ENCODE measurements around the gene MAGEA4. TPM values are rescaled to one million over a fixed set of nuclear protein-coding genes. Genes with fewer than 3 reads are reported as not detected.

Gene MAGEA4
- total RNA-seq, 1 experiment from 2014 or later: not detected

DNA sequence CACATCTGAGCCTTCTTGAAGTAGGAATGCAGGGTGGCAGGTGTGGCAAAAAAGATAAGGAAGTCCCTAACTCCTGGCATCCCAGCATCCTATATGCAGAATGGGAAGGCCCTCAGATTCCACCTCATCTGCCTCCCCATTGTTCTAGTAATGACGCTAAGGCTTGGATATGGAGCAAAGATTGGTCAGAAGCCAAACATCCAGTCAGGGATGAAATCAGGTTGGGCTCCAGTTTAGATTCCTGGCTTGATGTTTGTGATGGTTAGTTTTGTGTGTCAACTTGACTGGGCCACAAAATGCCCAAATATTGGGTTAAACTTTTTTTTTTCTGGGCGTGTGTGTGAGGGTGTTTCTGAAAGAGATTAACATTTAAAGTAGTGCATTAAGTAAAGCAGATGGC, 39.6 kb upstream of the MAGEA4 start:
- Histone ChIP-seq H3K9me2 (ENCODE audit: insufficient read depth) (no peaks in the 10 kb centered on the region), H3F3A (ENCODE audit: insufficient read depth, low read depth) (peaks cover 33% of the 10 kb centered on the region), H4K20me1 (ENCODE audit: insufficient read depth) (no peaks in the 10 kb centered on the region), H3K4me2 (no peak overlapping the region), H2AFZ (no peak overlapping the region), H3K27ac (no peak overlapping the region), H3K27me3 (ENCODE audit: insufficient read depth, low read depth) (no peaks in the 10 kb centered on the region), H3K36me3 (ENCODE audit: low read depth) (no peaks in the 10 kb centered on the region), H3K79me2 (ENCODE audit: low read depth) (no peaks in the 10 kb centered on the region), H3K4me1 (replicated peaks; ENCODE audit: insufficient read depth) (peaks cover 42% of the 10 kb centered on the region), H3K4me3 (no peak overlapping the region), H3K9me3 (ENCODE audit: insufficient read depth, low read depth) (peaks cover 12% of the 10 kb centered on the region)
- POLR2A ChIA-PET (ENCODE audit: unreplicated experiment): no interaction called here
- CTCF ChIA-PET: no interaction called here
- TF ChIP-seq CTCF (conservative IDR thresholded peaks at IDR 0.05) (no peak), EZH2 (IDR thresholded peaks at IDR 0.05; ENCODE audit: low read depth) (no peak)
- no peak for DNase-seq
- BruUV-seq (replicated peaks): no TSS peak
- intact Hi-C loops (cut with micrococcal nuclease; ENCODE audit: unreplicated experiment): loop anchor here (5.0 kb wide), 1 partner anchor 99 kb away; the partner anchor contains the start of gene GABRE

DNA sequence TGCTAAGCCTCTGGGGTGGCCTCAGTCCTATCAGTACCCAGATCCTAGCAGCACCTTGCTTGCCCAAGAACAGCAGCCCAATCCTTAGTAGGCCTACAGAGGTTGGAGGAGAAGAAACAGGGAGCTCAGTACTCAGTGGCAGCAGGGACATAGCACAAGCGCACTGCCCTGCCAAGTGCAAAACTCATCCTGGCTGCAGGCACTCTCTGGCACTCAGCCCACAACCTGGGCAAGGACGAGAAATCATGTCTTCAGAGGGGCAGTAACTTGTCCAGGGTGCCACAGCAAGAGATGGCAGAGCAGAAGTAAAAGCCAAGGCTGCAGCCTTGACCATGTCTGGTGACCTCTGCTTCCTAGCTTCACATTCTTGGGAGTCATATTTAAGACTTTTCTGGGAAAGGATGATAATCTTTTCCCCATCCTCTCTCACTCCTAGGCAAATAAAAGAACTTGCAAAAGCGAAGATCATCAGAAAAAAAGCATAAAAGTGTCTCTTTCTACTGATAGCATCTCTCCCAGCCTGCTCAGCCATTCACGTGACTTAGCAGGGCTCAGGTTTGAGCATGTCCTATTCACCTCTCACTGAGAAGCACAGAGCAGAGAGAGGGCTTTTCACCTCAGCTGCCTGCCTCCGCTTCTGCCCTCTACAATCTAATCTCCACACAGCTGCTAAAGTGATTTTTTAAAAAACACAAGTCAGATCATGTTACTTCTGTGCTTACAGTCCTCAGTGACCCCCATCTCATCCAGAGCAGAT, 37.2 kb upstream of the MAGEA4 start:
- Histone ChIP-seq H3K9me3 (ENCODE audit: insufficient read depth, low read depth) (0 out of 2 replicates have a peak, but pooled peaks cover 11% of the 10 kb centered on the region), H3K27ac (no peak overlapping the region), H3F3A (ENCODE audit: insufficient read depth, low read depth) (peaks cover 24% of the 10 kb centered on the region), H3K36me3 (ENCODE audit: low read depth) (no peaks in the 10 kb centered on the region), H3K4me3 (no peak overlapping the region), H3K4me1 (replicated peaks; ENCODE audit: insufficient read depth) (peaks cover 33% of the 10 kb centered on the region), H3K79me2 (ENCODE audit: low read depth) (no peaks in the 10 kb centered on the region), H2AFZ (no peak overlapping the region), H3K9me2 (ENCODE audit: insufficient read depth) (no peaks in the 10 kb centered on the region), H3K27me3 (ENCODE audit: insufficient read depth, low read depth) (no peaks in the 10 kb centered on the region), H3K4me2 (no peak overlapping the region), H4K20me1 (ENCODE audit: insufficient read depth) (no peaks in the 10 kb centered on the region)
- TF ChIP-seq CTCF (conservative IDR thresholded peaks at IDR 0.05): no peak
- no peak for TF ChIP-seq EZH2 (IDR thresholded peaks at IDR 0.05; ENCODE audit: low read depth)
- POLR2A ChIA-PET (ENCODE audit: unreplicated experiment): no interaction called here
- intact Hi-C loops (cut with micrococcal nuclease; ENCODE audit: unreplicated experiment): no loop called here
- no TSS peak for BruUV-seq (replicated peaks)
- DNase-seq: no peak
- CTCF ChIA-PET: no interaction called here

- Histone ChIP-seq H3K9me2 (ENCODE audit: insufficient read depth) (no peaks in the 10 kb centered on the region; the same call in 1 of the 2 replicates), H3K4me3 (no peak overlapping the region), H4K20me1 (ENCODE audit: insufficient read depth) (no peaks in the 10 kb centered on the region), H3F3A (ENCODE audit: insufficient read depth, low read depth) (no peaks in the 10 kb centered on the region), H3K4me2 (no peak overlapping the region), H2AFZ (no peak overlapping the region), H3K9me3 (ENCODE audit: insufficient read depth, low read depth) (peaks cover 12% of the 10 kb centered on the region), H3K4me1 (replicated peaks; ENCODE audit: insufficient read depth) (peaks cover 7% of the 10 kb centered on the region; the same call in 1 of the 2 replicates), H3K36me3 (ENCODE audit: low read depth) (no peaks in the 10 kb centered on the region), H3K27me3 (ENCODE audit: insufficient read depth, low read depth) (no peaks in the 10 kb centered on the region), H3K79me2 (ENCODE audit: low read depth) (no peaks in the 10 kb centered on the region), H3K27ac (no peak overlapping the region)
- ChIA-PET POLR2A (ENCODE audit: unreplicated experiment) (no interaction called here), CTCF (no interaction called here)
- no peak for DNase-seq
- intact Hi-C loops (cut with micrococcal nuclease; ENCODE audit: unreplicated experiment): no loop called here
- no TSS peak for BruUV-seq (replicated peaks)
- TF ChIP-seq CTCF (conservative IDR thresholded peaks at IDR 0.05) (no peak), EZH2 (IDR thresholded peaks at IDR 0.05; ENCODE audit: low read depth) (no peak)
These were observed 34.1 kb upstream of the MAGEA4 start for GRCh38 chrX:151878574-151878973.
